Measurements from ENCODE around the gene RSRC2. TPM values are rescaled to one million over a fixed set of nuclear protein-coding genes. Genes with fewer than 3 reads are reported as not detected.
A peak's percentile ranks its signal among the peaks of the same experiment; 100 is the strongest.
"Not testable (repeated sequence)": the region's sequence is repeated elsewhere in the genome, so short reads cannot be mapped to it uniquely, and the experiment has no call there.

The RSRC2 gene
- total and polyA plus RNA-seq, 10 donors: 39.3 to 104 (median 81.8) TPM

GRCh38 chr12:122513660-122514059, 13.1 kb downstream of the RSRC2 start:
- WGBS, 5 donors: 89 to 93% (median 92%) methylated on average over 4 of the region's 4 CpGs
- Histone ChIP-seq H3K27ac (no peak overlapping the region), H3K4me1 (peaks cover 0 to 35% (median 8%) of the 10 kb centered on the region in 6 donors), H3K36me3 (peaks cover 18 to 100% (median 100%) of the 10 kb centered on the region in 6 donors), H3K4me3 (no peak overlapping the region), H3K27me3 (replicated peaks in 1 of 7) (no peaks in the 10 kb centered on the region), H3K9me3 (no peaks in the 10 kb centered on the region)
- TF ChIP-seq POLR2A (IDR thresholded peaks at IDR 0.05) (no peak), POLR2AphosphoS5 (IDR thresholded peaks at IDR 0.05) (no peak), CTCF (IDR thresholded peaks at IDR 0.05 in 8 of 11, conservative IDR thresholded peaks at IDR 0.05 in 3 of 11) (no peak)
- DNase-seq: no peak
- intact Hi-C loops (cut with DNase I; ENCODE audit: low total_unique reads): no loop called here

- intact Hi-C loops (cut with DNase I; ENCODE audit: low total_unique reads); H3K4me3 ChIP-seq; DNase-seq; H3K9me3 ChIP-seq; H3K27ac ChIP-seq; H3K27me3 ChIP-seq (replicated peaks in 1 of 7): not testable (repeated sequence)
- whole genome bisulfite sequencing, 5 donors: 77 to 94% (median 89%) methylated on average over 3 of the region's 3 CpGs
- peaks cover 21 to 100% (median 100%) of the 10 kb centered on the region in 6 donors for H3K36me3 ChIP-seq
- peaks cover 0 to 32% (median 2%) of the 10 kb centered on the region in 6 donors for H3K4me1 ChIP-seq
Observed at GRCh38 chr12:122513028-122513427, 13.7 kb downstream of the RSRC2 start.

GRCh38 chr12:122508163-122508562, 18.6 kb downstream of the RSRC2 start:
- Histone ChIP-seq H3K27me3 (replicated peaks in 1 of 7) (no peaks in the 10 kb centered on the region), H3K9me3 (no peaks in the 10 kb centered on the region), H3K27ac (no peak overlapping the region), H3K4me1 (peaks cover 0 to 11% (median 0%) of the 10 kb centered on the region in 6 donors), H3K4me3 (no peak overlapping the region), H3K36me3 (peaks cover 10 to 100% (median 99%) of the 10 kb centered on the region in 6 donors)
- intact Hi-C loops (cut with DNase I; ENCODE audit: low total_unique reads): no loop called here
- TF ChIP-seq POLR2A (IDR thresholded peaks at IDR 0.05) (no peak), POLR2AphosphoS5 (IDR thresholded peaks at IDR 0.05) (no peak), CTCF (IDR thresholded peaks at IDR 0.05 in 8 of 11, conservative IDR thresholded peaks at IDR 0.05 in 3 of 11) (no peak)
- WGBS, 5 donors: 89 to 96% (median 93%) methylated on average over 5 of the region's 5 CpGs
- no peak for DNase-seq

GRCh38 chr12:122506393-122506938, 20.3 kb downstream of the RSRC2 start:
- 73 to 96% (median 91%) methylated on average over 5 of the region's 5 CpGs for WGBS, 5 donors
- TF ChIP-seq CTCF (IDR thresholded peaks at IDR 0.05 in 8 of 11, conservative IDR thresholded peaks at IDR 0.05 in 3 of 11): no peak
- no peak for TF ChIP-seq POLR2AphosphoS5 (IDR thresholded peaks at IDR 0.05)
- TF ChIP-seq POLR2A (IDR thresholded peaks at IDR 0.05): no peak
- intact Hi-C loops (cut with DNase I; ENCODE audit: low total_unique reads): no loop called here

More at GRCh38 chr12:122506393-122506938, 20.3 kb downstream of the RSRC2 start:
- no peak for DNase-seq
- Histone ChIP-seq H3K9me3 (no peaks in the 10 kb centered on the region), H3K27ac (peak overlapping the region in 1 of 8 donors; percentile 7), H3K27me3 (replicated peaks in 1 of 7) (no peaks in the 10 kb centered on the region), H3K4me3 (no peak overlapping the region), H3K36me3 (peaks cover 10 to 92% (median 86%) of the 10 kb centered on the region in 6 donors), H3K4me1 (peaks cover 3 to 27% (median 11%) of the 10 kb centered on the region in 6 donors)
